Stimulated activated CD8-positive, alpha-beta memory T cell treated with anti-CD3 and anti-CD28 coated beads, Interleukin-12 subunit alpha, Interleukin-12 subunit beta, amount 100 ng/mL, for 1 hour (primary cell): ENCODE measurements around the gene USP36.
A peak's percentile ranks its signal among the peaks of the same experiment; 100 is the strongest.
"Not testable (repeated sequence)": the region's sequence is repeated elsewhere in the genome, so short reads cannot be mapped to it uniquely, and the experiment has no call there.

Source experiments
- DNase-seq: peaks from one replicate; pipeline ENCODE4 v3.0.0-alpha.2; 2020; ENCODE audit warnings: low read depth

The USP36 gene

GRCh38 chr17:78766743-78767294 is 73.8 kb downstream of the USP36 start:
- DNase-seq: no peak

GRCh38 chr17:78766225-78766624 is 74.4 kb downstream of the USP36 start:
- no peak for DNase-seq

- DNase-seq: no peak
Measured at GRCh38 chr17:78765821-78766220, 74.8 kb downstream of the USP36 start.

GRCh38 chr17:78764871-78765270 is 75.7 kb downstream of the USP36 start:
- DNase-seq: no peak

GRCh38 chr17:78763561-78763960 is 77.1 kb downstream of the USP36 start:
- no peak for DNase-seq

- DNase-seq: no peak
Measured at GRCh38 chr17:78761789-78762406, 78.7 kb downstream of the USP36 start.

- no peak for DNase-seq
Measured at GRCh38 chr17:78759969-78760352, 80.7 kb downstream of the USP36 start.

- peak; percentile 67 for DNase-seq
Measured at GRCh38 chr17:78759203-78759968, 81.2 kb downstream of the USP36 start.

GRCh38 chr17:78753316-78754250 is 87.0 kb downstream of the USP36 start:
- DNase-seq: no peak

GRCh38 chr17:78751447-78752161 is 89.0 kb downstream of the USP36 start:
- DNase-seq: no peak

GRCh38 chr17:78751000-78751399 is 89.6 kb downstream of the USP36 start:
- not testable (repeated sequence) for DNase-seq

- peak; percentile 61 for DNase-seq
Measured at GRCh38 chr17:78748730-78749317, 91.8 kb downstream of the USP36 start.

- no peak for DNase-seq
Measured at GRCh38 chr17:78748048-78748729, 92.4 kb downstream of the USP36 start.

- DNase-seq: no peak
Measured at GRCh38 chr17:78747488-78747887, 93.1 kb downstream of the USP36 start.

GRCh38 chr17:78746949-78747269 is 93.7 kb downstream of the USP36 start:
- no peak for DNase-seq

- no peak for DNase-seq
Measured at GRCh38 chr17:78746263-78746948, 94.2 kb downstream of the USP36 start.
